ENCODE measurements around the gene PSMF1.
"Not testable (repeated sequence)": the region's sequence is repeated elsewhere in the genome, so short reads cannot be mapped to it uniquely, and the experiment has no call there.

PSMF1 gene

DNA sequence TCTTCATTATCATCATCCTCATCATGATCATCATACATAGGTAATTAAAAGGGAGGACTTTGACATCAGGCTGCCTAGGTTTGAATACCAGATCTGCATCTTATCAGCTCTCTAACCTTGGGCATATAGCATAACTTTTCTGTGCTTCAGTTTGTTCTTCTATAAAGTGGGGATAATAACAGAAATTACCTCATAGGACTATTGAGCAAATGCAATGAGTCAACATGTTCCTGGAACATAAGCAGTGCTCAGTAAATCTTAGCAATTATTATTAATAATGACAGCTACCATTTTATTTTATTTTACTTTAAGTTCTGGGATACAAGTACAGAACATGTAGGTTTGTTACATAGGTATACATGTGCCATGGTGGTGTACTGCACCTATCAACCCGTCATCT is 92.1 kb downstream of the PSMF1 start:
- no peak overlapping the region for H3K4me3 ChIP-seq (ENCODE audit: low read depth, low read length)
- peaks cover 6% of the 10 kb centered on the region for H3K4me1 ChIP-seq (ENCODE audit: control insufficient read depth, insufficient read depth, low read length)
- no peaks in the 10 kb centered on the region for H3K9me3 ChIP-seq (ENCODE audit: control insufficient read depth, insufficient read depth, low read length)
- H3K9ac ChIP-seq (ENCODE audit: low read depth, low read length), result no peak overlapping the region
- H3K27me3 ChIP-seq (ENCODE audit: control insufficient read depth, insufficient read depth, low read length), result peaks cover 10% of the 10 kb centered on the region
- H3K36me3 ChIP-seq (ENCODE audit: control insufficient read depth, insufficient read depth, low read length), result no peaks in the 10 kb centered on the region

DNA sequence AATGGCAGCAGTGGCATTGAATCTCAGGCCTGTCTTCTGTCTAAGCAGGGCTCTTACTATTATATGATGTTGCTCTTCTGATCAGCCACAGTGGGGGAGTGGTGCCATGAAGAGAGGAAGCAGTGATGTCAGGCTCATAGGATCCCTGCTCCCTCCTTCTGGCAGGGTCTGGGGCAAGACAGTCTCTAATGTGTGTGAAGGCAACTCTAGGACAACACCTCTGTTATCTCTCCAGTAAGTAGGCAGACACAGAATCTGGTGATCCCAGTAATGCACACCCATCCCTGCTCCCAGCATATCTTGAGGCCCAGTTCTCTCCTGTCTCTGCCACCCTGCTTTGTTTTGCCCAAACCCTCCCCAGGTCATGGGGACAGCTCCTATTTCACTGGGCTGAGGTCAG is 93.6 kb downstream of the PSMF1 start:
- Histone ChIP-seq H3K27me3 (ENCODE audit: control insufficient read depth, insufficient read depth, low read length) (peaks cover 10% of the 10 kb centered on the region), H3K9me3 (ENCODE audit: control insufficient read depth, insufficient read depth, low read length) (no peaks in the 10 kb centered on the region), H3K4me3 (ENCODE audit: low read depth, low read length) (no peak overlapping the region), H3K4me1 (ENCODE audit: control insufficient read depth, insufficient read depth, low read length) (peaks cover 6% of the 10 kb centered on the region), H3K36me3 (ENCODE audit: control insufficient read depth, insufficient read depth, low read length) (no peaks in the 10 kb centered on the region), H3K9ac (ENCODE audit: low read depth, low read length) (no peak overlapping the region)

DNA sequence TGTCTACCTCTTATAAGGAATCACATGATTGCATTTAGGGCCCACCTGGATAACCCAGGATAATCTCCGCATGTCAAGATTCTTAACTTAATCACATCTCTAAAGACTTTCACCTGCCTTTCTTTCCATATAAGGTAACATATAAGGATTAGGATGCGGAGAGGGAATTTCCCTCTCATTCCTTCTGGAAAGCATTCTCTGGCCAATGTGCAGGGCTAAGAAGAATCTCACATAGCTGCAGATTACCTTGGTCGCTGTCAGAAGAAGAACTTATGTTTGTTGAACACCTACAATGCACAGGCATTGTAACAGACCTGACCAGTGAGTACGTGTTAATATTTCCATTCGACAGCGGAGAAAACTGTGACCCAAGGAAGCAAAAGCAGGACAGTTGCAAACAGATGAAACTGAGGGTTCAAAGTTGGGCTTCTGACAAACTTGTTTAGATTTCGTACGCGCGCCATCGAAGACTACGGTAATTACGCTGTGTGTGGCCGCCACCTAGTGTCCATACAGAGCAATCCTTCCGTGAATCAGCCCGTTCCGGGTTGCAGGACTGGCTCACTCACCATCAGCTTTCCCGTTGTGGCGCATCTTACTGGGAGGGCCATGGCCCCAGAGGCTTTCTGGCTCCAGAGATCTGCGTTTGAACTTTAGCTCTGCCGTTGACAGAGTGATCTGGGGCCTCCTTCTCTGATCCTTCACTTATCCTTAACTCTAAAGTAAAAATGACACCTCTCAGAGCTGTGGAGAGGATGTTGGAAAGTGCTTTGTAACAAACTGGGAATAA is 94.4 kb downstream of the PSMF1 start:
- Histone ChIP-seq H3K4me3 (ENCODE audit: low read depth, low read length) (no peak overlapping the region), H3K9me3 (ENCODE audit: control insufficient read depth, insufficient read depth, low read length) (no peaks in the 10 kb centered on the region), H3K36me3 (ENCODE audit: control insufficient read depth, insufficient read depth, low read length) (no peaks in the 10 kb centered on the region), H3K9ac (ENCODE audit: low read depth, low read length) (no peak overlapping the region), H3K4me1 (ENCODE audit: control insufficient read depth, insufficient read depth, low read length) (peaks cover 6% of the 10 kb centered on the region), H3K27me3 (ENCODE audit: control insufficient read depth, insufficient read depth, low read length) (peaks cover 10% of the 10 kb centered on the region)

DNA sequence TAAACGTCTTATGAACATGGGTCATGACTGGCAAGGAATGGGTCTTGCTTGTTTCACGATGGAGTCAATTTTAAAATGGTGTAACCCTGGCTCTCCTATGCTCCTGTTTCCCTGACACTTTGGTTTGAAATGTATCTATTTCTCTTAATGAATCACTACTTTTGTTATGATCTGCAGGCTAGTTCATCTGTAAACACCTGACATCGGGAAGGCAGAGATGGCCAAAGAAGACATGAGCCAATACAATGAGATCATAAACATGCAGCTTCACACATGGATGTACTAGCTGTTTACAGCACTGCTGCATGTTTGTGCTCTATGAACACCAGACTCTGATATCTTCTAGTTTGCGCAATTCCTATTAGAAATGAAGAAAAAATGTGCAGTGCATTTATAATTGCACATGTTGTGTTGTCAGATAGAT is 96.4 kb downstream of the PSMF1 start:
- no peak overlapping the region for H3K4me3 ChIP-seq (ENCODE audit: low read depth, low read length)
- no peaks in the 10 kb centered on the region for H3K36me3 ChIP-seq (ENCODE audit: control insufficient read depth, insufficient read depth, low read length)
- H3K9ac ChIP-seq (ENCODE audit: low read depth, low read length), result no peak overlapping the region
- H3K4me1 ChIP-seq (ENCODE audit: control insufficient read depth, insufficient read depth, low read length), result peaks cover 6% of the 10 kb centered on the region
- no peaks in the 10 kb centered on the region for H3K9me3 ChIP-seq (ENCODE audit: control insufficient read depth, insufficient read depth, low read length)
- peaks cover 10% of the 10 kb centered on the region for H3K27me3 ChIP-seq (ENCODE audit: control insufficient read depth, insufficient read depth, low read length)

DNA sequence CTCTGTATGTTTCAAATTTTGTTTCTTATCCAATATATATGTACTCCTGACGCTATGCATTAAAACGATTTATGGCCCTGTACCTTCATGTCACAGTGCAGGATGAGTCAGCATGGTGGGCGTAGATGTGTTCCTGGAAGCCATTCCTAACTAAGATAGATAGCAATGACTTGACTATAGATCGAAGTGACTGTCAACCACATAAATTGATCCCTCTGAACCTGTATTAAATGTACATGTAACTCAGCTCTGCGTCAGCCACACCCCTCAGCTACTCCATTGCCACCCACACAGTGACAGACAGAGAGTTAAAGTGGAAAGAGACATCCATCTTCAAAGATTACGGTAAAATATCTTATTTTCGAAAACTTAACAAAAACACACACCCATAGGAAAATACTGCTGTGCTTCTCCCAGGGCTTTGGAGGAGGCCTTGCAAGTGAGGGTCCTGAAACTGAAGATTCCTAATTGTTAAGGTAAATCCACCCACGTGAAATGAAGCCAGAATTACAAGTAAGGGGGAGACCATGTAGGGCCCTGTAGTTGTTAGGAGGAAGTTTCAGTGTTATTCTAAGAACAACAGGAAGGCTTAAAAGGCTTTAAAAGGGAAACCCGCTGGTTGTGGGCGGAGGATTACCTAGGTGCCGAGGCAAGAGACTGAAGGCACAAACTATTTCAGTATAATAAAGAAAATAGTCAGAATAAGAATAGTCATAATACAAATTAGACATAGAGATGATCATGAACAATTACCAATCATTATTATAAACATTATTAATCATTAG is 97.2 kb downstream of the PSMF1 start:
- no peaks in the 10 kb centered on the region for H3K9me3 ChIP-seq (ENCODE audit: control insufficient read depth, insufficient read depth, low read length)
- peaks cover 6% of the 10 kb centered on the region for H3K4me1 ChIP-seq (ENCODE audit: control insufficient read depth, insufficient read depth, low read length)
- H3K27me3 ChIP-seq (ENCODE audit: control insufficient read depth, insufficient read depth, low read length), result peaks cover 10% of the 10 kb centered on the region
- no peaks in the 10 kb centered on the region for H3K36me3 ChIP-seq (ENCODE audit: control insufficient read depth, insufficient read depth, low read length)
- no peak overlapping the region for H3K4me3 ChIP-seq (ENCODE audit: low read depth, low read length)
- no peak overlapping the region for H3K9ac ChIP-seq (ENCODE audit: low read depth, low read length)

DNA sequence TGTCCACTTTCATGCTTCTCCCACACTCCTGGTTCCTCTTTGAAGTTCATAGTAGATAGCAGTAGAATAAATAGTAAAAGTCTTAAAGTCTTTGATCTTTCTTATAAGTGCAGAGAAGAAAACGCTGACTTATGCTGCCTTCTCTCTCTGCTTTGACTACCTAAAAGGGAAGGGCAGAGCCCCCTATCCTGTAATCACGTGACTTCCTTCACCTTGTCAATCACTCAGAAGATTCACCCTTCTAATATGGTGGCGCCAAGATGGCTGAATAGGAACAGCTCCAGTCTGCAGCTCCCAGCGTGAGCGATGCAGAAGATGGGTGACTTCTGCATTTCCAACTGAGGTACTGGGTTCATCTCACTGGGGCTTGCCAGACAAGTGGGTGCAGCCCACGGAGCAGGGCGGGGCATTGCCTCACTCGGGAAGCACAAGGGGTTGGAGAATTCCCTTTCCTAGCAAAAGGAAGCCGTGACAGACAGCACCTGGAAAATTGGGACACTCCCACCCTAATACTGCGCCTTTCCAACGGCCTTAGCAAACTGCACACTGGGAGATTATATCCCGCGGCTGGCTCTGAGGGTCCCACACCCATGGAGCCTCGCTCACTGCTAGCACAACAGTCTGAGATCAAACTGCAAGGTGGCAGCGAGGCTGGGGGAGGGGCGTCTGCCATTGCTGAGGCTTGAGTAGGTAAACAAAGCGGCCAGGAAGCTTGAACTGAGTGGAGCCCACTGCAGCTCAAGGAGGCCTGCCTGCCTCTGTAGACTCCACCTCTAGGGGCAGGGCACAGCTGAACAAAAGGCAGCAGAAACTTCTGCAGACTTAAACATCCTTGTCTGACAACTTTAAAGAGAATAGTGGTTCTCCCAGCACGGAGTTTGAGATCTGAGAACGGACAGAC is 98.4 kb downstream of the PSMF1 start:
- not testable (repeated sequence) for H3K9ac ChIP-seq (ENCODE audit: low read depth, low read length); H3K36me3 ChIP-seq (ENCODE audit: control insufficient read depth, insufficient read depth, low read length); H3K4me1 ChIP-seq (ENCODE audit: control insufficient read depth, insufficient read depth, low read length); H3K4me3 ChIP-seq (ENCODE audit: low read depth, low read length); H3K9me3 ChIP-seq (ENCODE audit: control insufficient read depth, insufficient read depth, low read length)
- peaks cover 10% of the 10 kb centered on the region for H3K27me3 ChIP-seq (ENCODE audit: control insufficient read depth, insufficient read depth, low read length)
